Stimulated activated CD4-positive, alpha-beta T cell treated with anti-CD3 and anti-CD28 coated beads, TNF-alpha, amount 100 ng/mL, for 24 hours (primary cell): ENCODE results near the gene MYO1C.
"Not testable (repeated sequence)": the region's sequence is repeated elsewhere in the genome, so short reads cannot be mapped to it uniquely, and the experiment has no call there.

Experiments
- DNase-seq, 3 experiments: peaks; one replicate each; pipeline ENCODE4 v3.0.0-alpha.2; 2020; ENCODE audit warnings: low read depth in 3 of 3

The MYO1C gene

GRCh38 chr17:1492249-1493206 is at the start of gene MYO1C:
Gene MYO1C (minus strand): TSS chr17:1492686. CDS start chr17:1492487, 199 bp downstream.
- DNase-seq = no peak

- no peak for DNase-seq
Measured at GRCh38 chr17:1541367-1541904, 49.0 kb upstream of the MYO1C start.

GRCh38 chr17:1539811-1540210 is 47.3 kb upstream of the MYO1C start:
- DNase-seq = no peak

- no peak for DNase-seq
Measured at GRCh38 chr17:1535737-1536136, 43.3 kb upstream of the MYO1C start.

- DNase-seq = no peak
Measured at GRCh38 chr17:1533661-1534325, 41.3 kb upstream of the MYO1C start.

- peak in 1 of 3 experiments; percentile 29 for DNase-seq
Measured at GRCh38 chr17:1532836-1533602, 40.5 kb upstream of the MYO1C start.

GRCh38 chr17:1529863-1530262 is 37.4 kb upstream of the MYO1C start:
- no peak for DNase-seq

GRCh38 chr17:1526876-1527275 is 34.4 kb upstream of the MYO1C start:
- not testable (repeated sequence) for DNase-seq

GRCh38 chr17:1522626-1523025 is 30.1 kb upstream of the MYO1C start:
- no peak for DNase-seq

- DNase-seq = no peak
Measured at GRCh38 chr17:1521086-1521640, 28.7 kb upstream of the MYO1C start.

- no peak for DNase-seq
Measured at GRCh38 chr17:1519678-1520077, 27.2 kb upstream of the MYO1C start.

GRCh38 chr17:1518410-1518809 is 25.9 kb upstream of the MYO1C start:
- DNase-seq = no peak

GRCh38 chr17:1516388-1517161 is 24.1 kb upstream of the MYO1C start, which contains the start of gene INPP5K:
Gene INPP5K (minus strand): TSS chr17:1516612. CDS start chr17:1516499, 113 bp downstream.
- peak; percentile 93 to 97 (median 96) for DNase-seq

GRCh38 chr17:1515640-1516387 is 23.3 kb upstream of the MYO1C start:
- peak in 2 of 3 experiments; percentile 12 to 20 for DNase-seq

- no peak for DNase-seq
Measured at GRCh38 chr17:1512351-1512750, 19.9 kb upstream of the MYO1C start.

- no peak for DNase-seq
Measured at GRCh38 chr17:1511756-1512321, 19.4 kb upstream of the MYO1C start.

GRCh38 chr17:1511290-1511689 is 18.8 kb upstream of the MYO1C start:
- DNase-seq = no peak

GRCh38 chr17:1509290-1509881 is 16.9 kb upstream of the MYO1C start:
- no peak for DNase-seq

- not testable (repeated sequence) for DNase-seq
Measured at GRCh38 chr17:1508709-1509108, 16.2 kb upstream of the MYO1C start.
